HG03175 (cell line): ENCODE results near the gene CRYAB.
A peak's percentile ranks its signal among the peaks of the same experiment; 100 is the strongest.
"Not testable (repeated sequence)": the region's sequence is repeated elsewhere in the genome, so short reads cannot be mapped to it uniquely, and the experiment has no call there.

Experiments used
- ATAC-seq: cut with Tn5 transposase; IDR thresholded peaks from one replicate; pipeline ENCODE4 v1.9.1; 2021; ENCODE audit warnings: mild to moderate bottlenecking, moderate library complexity; ENCODE audit not compliant: unreplicated experiment

Gene CRYAB

DNA sequence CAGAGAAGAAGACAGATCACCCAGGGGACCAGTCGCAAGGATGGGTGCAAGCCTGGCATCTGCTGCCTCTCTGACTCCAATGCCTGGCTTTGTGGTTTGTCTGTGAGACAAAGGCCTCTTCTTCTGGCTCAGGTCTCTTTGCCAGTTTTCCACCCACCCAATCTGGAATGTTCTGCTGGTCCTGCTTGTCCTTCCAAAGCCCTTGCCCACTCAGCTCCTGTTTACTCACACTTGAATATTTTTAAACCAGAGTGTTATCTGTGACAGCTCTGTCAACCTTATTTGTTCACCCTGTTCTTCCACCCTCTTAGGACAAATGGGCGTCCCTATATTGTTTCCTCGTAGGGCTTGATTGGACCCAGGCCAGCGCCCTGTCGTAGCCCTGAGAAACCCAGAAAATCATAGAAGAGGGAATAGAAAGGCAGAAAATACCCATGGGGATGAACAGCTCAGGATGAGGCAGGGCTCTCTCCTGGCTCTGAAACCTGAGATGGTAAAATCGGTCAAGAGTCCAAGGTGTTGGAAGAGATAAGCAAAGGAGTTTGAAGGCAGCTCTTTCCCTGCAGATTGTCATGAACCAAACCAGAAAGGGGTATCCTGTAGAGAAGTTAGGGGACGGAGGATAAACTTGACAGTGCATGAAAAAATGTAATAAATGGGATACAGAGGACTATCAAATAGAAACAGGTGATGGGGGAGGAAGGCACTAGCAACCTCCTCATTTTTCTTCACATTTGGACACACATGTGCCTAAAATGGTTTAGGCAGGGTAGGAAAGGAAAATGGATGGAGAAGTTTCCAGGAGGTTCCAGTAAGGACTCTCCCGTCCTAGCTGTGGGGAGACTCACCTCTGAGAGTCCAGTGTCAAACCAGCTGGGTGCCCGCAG is 651 bp downstream of the CRYAB start:
- ATAC-seq = no peak

DNA sequence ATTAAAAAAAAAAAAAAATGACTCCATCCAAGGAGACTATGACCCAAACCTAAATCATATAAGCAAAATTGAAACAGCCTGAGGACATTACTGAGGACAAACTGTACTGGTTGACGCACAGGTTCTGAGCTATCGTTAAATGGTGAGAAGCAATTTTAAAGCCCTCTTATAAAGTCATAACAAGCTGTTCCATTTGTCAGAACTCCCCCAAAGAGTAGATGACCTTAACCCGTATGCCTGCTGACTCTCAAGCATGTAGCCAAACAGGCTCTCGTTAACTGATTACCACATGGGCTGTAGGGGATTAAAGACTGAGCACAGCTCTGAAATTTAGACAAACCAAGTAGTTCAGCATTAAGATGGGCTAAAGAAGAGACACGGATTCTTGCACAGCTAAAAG is 2.2 kb downstream of the CRYAB start:
- no peak for ATAC-seq

DNA sequence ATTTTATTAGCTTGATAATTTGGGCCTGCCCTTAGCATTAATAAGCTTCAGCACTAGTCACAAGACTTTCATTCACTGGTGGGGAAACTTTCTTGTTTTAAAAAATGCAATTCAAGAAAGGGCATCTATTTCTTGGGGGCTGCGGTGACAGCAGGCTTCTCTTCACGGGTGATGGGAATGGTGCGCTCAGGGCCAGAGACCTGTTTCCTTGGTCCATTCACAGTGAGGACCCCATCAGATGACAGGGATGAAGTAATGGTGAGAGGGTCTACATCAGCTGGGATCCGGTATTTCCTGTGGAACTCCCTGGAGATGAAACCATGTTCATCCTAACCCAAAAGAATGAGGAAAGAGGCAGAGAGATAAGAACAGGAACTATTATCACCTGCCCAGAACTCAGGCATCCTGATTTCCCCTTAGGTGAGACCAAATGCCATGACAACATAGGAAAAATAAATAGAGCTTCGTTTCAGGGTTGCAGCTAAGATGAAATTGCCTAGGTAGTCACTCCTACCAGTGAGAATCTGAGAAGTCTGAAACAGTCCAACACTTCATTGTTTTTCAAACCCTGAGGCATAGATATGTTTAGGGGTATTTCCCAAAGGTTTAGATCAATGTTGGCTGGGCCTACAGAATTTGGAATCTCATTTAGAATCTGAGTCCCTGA is 2.8 kb downstream of the CRYAB start:
- no peak for ATAC-seq

DNA sequence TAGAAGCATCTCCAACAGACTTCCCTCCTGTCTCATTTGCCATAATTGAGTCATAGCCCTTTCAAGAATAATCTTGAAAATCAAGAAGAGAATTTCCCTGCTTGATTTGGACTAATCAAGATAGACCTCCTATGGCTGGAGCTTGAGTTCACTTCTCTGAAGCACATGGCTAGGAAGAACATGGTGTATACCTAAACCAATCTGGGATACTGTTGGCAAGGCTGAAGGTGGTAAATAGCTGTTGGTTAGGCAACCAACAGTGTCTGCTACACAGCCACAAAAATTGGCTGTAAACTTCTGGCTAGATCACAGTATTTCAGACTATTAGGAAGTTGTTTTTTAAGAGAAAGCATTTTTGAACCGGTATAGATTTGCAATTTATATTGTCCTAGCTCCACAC is 4.9 kb downstream of the CRYAB start:
- no peak for ATAC-seq

DNA sequence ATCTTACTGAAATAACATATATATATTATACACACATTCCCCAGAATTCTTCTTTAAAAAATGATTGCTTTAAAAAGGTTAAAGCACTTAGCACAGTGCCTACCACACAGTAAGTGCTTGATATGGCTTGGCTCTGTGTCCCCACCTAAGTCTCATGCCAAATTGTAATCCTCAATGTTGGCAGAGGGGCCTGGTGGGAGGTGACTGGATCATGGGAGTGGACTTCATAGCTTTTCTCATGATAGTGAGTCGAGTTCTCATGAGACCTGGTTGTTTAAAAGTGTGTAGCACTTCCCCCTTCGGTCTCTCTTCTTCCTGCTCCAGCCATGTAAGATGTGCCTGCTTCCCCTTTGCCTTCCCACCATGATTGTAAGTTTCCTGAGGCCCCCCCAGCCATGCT is 6.2 kb downstream of the CRYAB start:
- ATAC-seq = no peak

DNA sequence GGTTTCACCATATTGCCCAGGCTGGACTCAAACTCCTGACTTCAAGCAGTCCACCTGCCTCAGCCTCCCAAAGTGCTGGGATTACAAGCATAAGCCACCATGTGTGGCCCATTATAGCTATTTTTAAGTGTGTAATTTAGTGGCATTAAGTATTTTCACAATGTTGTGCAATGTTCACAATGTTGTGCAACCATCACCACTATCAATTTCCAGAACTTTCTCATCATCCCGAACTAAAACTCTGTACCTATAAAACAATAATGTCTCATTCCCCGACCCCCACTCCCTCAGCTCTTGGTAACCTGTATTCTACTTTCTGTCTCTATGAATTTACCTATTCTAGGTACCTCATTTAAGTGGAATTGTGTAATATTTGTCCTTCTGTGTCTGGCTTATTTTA is 24.7 kb downstream of the CRYAB start:
- no peak for ATAC-seq

DNA sequence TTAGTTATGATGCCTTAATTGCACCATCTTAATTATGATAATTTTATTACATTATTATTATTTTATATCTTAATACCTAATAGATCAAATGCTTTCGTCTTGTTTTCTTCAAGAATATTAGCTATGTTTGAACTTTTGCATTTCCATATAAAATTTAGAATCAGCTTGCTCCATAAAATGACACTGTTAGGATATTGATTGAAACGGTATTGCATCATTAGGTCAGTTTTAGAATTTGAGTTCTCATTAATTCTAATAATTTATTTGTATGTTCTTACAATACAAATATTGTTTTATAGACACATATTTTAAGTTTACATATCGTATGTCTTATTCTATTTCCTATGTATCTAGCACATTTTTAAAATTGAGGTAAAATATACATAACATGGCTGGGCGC is 25.5 kb downstream of the CRYAB start:
- no peak for ATAC-seq

DNA sequence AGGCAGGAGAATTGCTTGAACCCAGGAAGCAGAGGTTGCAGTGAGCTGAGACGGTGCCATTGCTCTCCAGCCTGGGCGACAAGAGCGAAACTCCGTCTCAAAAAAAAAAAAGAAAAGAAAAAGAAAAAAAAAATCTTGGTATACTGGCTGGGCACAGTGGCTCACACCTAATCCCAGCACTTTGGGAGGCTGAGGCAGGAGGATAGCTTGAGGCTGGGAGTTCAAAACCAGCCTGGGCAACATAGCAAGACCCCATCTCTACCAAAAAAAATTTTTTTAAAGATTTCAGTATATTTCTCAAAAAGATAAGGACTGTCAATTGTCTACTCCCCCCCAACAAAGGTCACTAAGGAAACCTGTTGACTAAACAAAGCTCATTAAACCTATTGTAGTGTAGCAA is 26.5 kb downstream of the CRYAB start:
- ATAC-seq = not testable (repeated sequence)

DNA sequence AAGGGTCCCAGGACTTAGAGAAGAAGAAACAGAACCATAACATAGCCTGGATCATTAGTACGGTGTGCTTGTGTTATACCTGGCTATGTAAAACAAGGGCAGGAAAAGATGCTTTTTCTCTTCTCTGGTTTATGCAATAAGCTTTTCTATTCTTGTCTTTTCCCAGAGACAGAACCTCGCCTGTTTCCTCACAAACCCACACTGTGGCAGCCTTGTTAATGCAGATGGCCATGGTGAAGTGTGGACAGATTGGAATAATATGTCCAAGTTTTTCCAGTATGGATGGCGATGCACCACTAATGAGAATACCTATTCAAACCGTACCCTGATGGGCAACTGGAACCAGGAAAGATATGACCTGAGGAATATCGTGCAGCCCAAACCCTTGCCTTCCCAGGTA is 29.4 kb downstream of the CRYAB start:
- no peak for ATAC-seq

DNA sequence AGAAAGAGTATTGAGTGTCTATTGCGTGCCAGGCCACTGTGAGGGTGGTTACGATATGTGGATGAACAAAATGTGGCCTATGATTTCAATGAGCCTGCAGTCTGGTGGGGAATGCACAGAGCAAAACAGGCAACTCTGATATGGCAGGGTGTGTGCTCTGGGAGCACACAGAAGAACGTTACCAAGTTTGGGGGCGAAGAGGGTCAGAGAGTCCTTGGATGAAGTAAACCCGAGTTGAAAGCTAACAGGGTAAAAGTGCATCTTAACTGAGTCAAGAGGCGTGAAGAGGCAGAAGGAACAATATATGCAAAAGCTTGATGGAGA is 32.0 kb downstream of the CRYAB start:
- ATAC-seq = peak; percentile 4

DNA sequence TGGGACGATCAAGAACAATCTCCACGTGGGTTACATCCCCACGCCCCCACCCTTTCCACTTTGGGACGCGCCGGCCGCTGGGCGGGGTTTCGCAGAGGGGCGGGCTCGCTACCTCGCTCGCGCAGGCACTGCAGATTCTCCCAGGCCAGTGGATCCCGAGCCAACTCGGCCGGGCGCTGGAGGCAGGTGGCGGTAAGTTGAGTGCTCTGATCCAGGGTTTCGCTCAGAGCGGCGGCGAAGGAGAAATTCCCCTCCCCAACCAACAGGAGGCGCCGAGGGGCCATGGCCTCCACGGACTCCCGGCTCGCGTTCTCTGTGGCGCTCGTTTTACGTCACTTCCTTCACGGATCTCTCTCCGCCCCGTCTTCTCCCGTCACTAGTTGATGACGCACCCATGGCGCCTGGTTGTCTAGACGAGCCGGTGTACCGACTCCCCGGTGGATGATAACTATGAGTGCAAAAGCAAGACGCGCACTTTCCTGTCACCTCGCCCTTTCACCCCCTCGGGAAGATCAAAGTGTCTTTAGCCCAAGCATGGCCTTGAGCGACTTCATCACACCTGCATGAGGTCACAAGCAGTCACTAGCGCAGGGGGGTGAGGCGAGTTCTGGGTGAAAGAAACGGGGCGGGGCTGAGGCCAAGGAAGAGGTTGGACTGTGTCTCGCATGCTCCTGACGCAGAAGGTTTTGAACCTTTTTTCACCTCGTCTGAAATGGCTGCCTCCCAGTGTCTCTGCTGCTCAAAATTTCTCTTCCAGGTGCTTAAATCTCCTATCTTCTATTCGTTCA is 32.5 kb downstream of the CRYAB start, which contains the start of the genes CFAP68 and FDXACB1:
Gene CFAP68, plus strand, starts transcription at position 693 of the 788 bp plus-strand sequence. Its CDS starts 20 bp downstream, at position 713.
Gene FDXACB1, minus strand, starts transcription at position 317 of the 788 bp plus-strand sequence. Its CDS starts 33 bp downstream, at position 284.
- ATAC-seq = peak; percentile 93

DNA sequence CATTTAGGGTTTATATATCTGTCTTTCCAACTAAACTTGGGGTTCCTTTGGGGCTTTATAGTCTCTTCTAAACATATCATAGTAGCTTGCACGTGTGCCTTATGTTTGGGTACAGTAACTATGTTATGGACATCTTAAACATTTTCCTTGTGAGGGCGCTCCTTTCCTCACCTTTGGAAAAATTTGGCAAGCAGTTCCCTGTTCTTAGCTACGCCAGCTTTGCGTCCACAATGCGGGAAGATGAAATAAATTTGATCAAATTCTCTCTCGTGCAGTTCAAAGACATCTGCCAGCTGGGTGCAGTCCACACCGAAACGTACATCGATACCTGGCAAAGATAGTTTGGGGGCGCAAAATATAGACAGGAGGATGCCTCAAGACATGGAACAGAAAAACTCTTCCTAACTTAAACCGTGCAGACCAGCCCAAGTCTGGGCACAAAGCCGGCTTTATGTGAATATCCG is 33.2 kb downstream of the CRYAB start:
- ATAC-seq = peak; percentile 2

DNA sequence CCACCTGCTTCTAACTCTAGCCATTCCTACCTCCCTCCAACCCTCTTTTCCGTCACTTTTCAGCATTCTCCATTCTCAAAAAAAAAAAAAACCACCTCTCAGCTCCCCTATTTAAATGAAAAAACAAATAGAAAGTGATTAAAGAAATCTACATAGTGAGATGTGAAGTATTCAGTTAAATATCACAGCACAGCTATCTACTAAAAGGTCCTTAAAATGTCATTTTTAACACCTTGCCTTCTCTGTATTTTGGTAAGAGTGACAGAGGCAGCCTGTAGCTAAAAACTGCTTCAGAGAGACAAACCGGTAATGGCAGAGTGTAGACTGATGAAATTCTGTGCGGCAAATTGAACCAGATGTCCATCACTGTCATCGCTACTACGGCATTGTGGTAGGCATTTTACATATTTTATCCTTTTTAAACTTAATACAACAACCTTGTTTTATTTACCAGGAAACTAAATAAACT is 39.8 kb downstream of the CRYAB start:
- ATAC-seq = no peak

DNA sequence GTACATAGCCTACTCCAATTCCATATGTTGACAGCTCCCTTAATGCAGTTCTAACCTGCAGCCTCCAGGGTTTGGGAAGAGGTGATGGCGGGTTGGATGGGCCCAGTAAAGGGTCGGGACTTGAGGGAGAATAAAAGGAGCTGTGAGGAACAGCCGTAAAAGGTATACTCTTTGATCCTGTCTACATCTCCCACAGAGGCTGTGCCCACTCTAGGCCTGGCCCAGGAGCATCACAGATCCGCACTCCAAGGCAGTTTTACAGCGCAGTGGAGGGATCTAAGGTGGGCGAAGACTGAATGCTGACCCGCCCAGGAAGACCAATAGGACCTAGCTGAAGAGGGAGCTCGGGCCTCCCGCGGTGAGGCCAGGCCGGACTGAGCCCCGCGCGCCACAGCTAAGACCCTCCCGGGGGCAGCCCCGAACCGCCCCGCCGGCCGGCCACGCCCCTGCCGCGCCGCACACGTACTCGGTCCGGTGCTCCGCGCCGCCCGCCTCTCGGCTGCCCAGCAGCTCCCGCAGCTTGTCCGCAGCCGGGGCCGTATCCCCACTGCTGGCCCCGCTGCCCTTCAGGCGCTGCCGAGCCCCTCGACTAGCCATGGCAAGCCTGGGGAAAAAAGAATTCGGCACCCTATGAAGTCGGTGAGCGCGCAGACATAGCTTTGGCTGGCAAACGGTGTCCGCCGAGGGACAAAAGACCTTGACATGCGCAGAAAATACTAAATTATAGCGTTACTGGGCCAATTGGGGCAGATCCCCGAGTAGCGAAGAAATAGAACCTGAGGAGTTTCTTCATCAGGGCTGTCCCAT is 40.5 kb downstream of the CRYAB start, which contains the start of gene ALG9:
Gene ALG9, minus strand, starts transcription at position 696 of the 807 bp plus-strand sequence. Its CDS starts 99 bp downstream, at position 597.
- peak; percentile 88 for ATAC-seq

DNA sequence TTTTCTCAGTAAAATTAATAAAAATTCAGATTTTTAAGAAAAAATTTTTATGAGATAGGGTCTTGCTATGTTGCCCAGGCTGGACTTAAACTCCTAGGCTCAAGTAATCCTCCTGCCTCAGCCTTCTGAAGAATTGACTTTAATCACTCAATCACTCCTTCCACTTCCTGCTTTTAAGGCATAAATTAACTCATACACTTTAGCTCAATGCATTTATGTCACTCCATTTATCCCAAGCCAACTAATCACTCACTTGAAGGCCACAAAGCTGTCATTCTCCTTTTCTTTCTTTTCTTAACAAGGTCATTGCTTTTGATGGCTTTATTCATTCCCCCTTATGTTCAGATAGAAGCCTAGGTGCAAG is 41.1 kb downstream of the CRYAB start:
- ATAC-seq = peak; percentile 11

DNA sequence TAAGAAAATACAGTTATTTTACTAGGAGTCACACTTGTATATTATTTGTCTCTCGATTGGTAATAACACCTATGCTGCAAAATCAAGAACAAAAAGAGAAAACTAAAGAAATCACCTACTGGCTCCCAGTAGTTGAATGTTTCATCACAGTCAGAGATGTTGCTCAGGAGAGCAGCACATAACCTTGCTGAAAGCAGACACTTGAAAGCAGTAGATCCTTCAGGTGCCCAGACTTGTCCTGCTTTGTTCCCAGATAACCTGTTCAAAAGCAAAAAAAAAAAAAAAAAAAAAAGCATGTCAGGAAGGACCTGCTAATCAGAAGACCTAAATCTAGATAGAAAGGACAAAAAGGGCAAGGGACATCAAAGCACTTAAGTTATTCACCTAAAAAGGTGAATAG is 41.5 kb downstream of the CRYAB start:
- no peak for ATAC-seq

DNA sequence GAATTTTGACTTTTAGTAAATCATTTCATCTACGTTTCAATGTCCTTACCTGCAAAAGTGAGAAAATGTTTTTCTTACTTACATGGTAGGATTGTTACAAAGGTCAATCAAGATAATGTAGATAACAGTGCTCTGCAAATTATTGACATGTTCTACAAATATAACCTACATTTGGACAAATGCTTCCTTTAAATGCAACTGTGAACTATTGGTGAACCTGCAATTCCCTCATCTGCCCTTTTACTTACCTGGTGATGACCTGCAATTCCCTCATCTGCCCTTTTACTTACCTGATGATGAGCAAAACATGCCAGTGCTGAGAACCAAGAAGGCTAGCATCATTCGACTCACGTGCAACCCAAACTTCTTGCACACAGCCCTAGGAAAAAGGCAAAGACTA is 51.3 kb downstream of the CRYAB start:
- no peak for ATAC-seq
